AG04450 (cell line): ENCODE data around the gene RPL15. TPM values are rescaled to one million over a fixed set of nuclear protein-coding genes. Genes with fewer than 3 reads are reported as not detected.
"Not testable (repeated sequence)": the region's sequence is repeated elsewhere in the genome, so short reads cannot be mapped to it uniquely, and the experiment has no call there.

Experiments used
- CTCF ChIA-PET: fragments of 300-600, 350-600 bp; formaldehyde crosslinking; extraction: SDS; loops from one replicate; lab custom pipeline; 2022; ENCODE audit warnings: antibody characterized with exemption, inconsistent platforms; lab: Charles Lee
- POLR2A ChIA-PET: fragments of 350-600 bp; formaldehyde crosslinking; extraction: SDS; loops from one replicate; lab custom pipeline; 2021; ENCODE audit warnings: antibody characterized with exemption, inconsistent platforms; lab: Yijun Ruan, JAX
- DNase-seq: peaks from one replicate; pipeline ENCODE4 v3.0.0-alpha.2; 2011; ENCODE audit warnings: low read depth, low spot score
- H3K27ac ChIP-seq: one replicate; pipeline ENCODE4 v1.5.1; 2012; ENCODE audit warnings: low read depth, low read length, control low read depth
- H3K27me3 ChIP-seq: one replicate; pipeline ENCODE4 v1.6.0; 2012; ENCODE audit warnings: low read length; ENCODE audit not compliant: control insufficient read depth, insufficient read depth
- H3K4me3 ChIP-seq: 2 replicates; pipeline ENCODE4 v1.5.1; 2011; ENCODE audit warnings: mild to moderate bottlenecking, low read depth, low read length, control low read depth
- H3K9me3 ChIP-seq: 2 replicates; pipeline ENCODE4 v1.5.1; 2012; ENCODE audit warnings: low read length; ENCODE audit not compliant: control insufficient read depth, insufficient read depth
- CTCF ChIP-seq: IDR thresholded peaks from 2 replicates; pipeline ENCODE4 v1.5.1; 2011; ENCODE audit warnings: low read depth, low read length, control low read depth, inconsistent platforms
- polyA plus RNA-seq: library from polyadenylated mRNA; depleted of rRNA; stranded (reverse); fragments of >200 nt; gene quantifications from 2 replicates; pipeline ENCODE4 v1.2.3, GENCODE V29; 2011

RPL15 gene
- polyA plus RNA-seq, 1 experiment = 3,614 TPM

DNA sequence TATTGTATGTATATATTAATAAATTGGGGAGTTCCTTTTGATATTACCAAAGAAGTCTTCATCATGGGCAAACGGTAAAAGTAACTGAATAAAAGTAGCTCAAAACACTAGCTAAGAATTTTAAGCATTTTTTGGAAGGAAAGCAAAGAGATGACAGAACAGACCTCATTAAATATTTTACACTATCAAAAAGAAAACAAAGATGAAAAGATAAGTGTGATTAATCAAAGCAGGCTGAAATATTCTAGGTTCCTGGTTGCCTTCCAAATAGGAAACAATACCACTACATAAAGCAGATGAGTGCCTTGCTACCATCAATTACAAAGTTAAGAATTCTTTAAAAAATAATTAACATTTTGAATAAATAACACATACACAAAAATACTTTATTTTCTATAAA, 3.8 kb upstream of the RPL15 start:
- Histone ChIP-seq H3K27ac (no peak overlapping the region), H3K4me3 (no peak overlapping the region), H3K9me3 (peaks cover 5% of the 10 kb centered on the region; the same call in 1 of the 2 replicates), H3K27me3 (no peaks in the 10 kb centered on the region)
- ChIA-PET POLR2A (no interaction called here), CTCF (no interaction called here)
- no peak for DNase-seq
- TF ChIP-seq CTCF = no peak

- TF ChIP-seq CTCF = no peak
- no peaks in the 10 kb centered on the region for H3K27me3 ChIP-seq
- no peak for DNase-seq
- H3K27ac ChIP-seq = no peak overlapping the region
- ChIA-PET POLR2A (no interaction called here), CTCF (interaction anchor here (1.3 kb wide), 1 partner anchor 14 kb away, joined by 3 read pairs; no protein-coding TSS in a partner anchor)
- no peak overlapping the region for H3K4me3 ChIP-seq
- peaks cover 5% of the 10 kb centered on the region; the same call in 1 of the 2 replicates for H3K9me3 ChIP-seq
Measured at GRCh38 chr3:23913873-23914743, 2.8 kb upstream of the RPL15 start.

DNA sequence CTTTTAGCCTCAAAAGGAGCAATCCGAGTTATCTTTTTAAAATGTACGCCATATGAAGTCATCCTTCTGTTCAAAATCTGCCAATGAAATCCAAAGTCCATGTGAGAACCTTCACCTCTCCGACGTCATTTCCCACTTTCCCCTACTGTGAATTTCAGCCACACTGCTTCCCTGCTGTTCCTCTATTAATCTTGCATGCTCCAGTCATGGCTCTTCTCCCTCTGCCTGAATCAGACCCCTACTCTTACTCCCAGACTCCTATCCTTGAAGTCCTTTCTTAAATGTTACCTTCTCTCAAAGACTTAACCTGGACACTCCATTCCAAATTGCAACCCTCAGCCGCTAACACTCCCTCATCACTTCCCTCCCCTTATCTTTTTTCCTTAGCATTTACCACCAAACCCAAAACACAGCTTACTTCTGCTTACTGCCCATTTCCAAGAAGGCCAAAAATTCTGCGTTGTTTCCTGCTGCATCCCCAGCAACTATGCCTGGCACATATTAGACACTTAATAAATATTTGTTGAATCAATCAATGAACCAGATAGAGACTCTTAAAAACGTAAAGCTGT, 1.3 kb upstream of the RPL15 start:
- Histone ChIP-seq H3K4me3 (peak overlapping the region; percentile 98), H3K27ac (peak overlapping the region; percentile 3), H3K27me3 (no peaks in the 10 kb centered on the region), H3K9me3 (peaks cover 5% of the 10 kb centered on the region; the same call in 1 of the 2 replicates)
- no peak for TF ChIP-seq CTCF
- DNase-seq = no peak
- POLR2A ChIA-PET = interaction anchor here (1.5 to 2.7 kb wide), 3 partner anchors 31 to 205 kb away, joined by 5 to 33 read pairs (median 5); no protein-coding TSS in a partner anchor
- CTCF ChIA-PET = interaction anchor here (1.2 to 2.0 kb wide), 3 partner anchors 27 to 81 kb away, joined by 4 to 9 read pairs (median 4); no protein-coding TSS in a partner anchor

- Histone ChIP-seq H3K4me3 (peak overlapping the region; percentile 98), H3K9me3 (peaks cover 5% of the 10 kb centered on the region; the same call in 1 of the 2 replicates), H3K27me3 (no peaks in the 10 kb centered on the region), H3K27ac (peak overlapping the region; percentile 70)
- DNase-seq = no peak
- CTCF ChIA-PET = interaction anchor here (1.2 to 2.0 kb wide), 3 partner anchors 28 to 82 kb away, joined by 4 to 9 read pairs (median 4); no protein-coding TSS in a partner anchor
- POLR2A ChIA-PET = interaction anchor here (0.6 to 2.7 kb wide), 49 partner anchors 7 to 571 kb away, joined by 3 to 33 read pairs (median 5); no protein-coding TSS in a partner anchor
- TF ChIP-seq CTCF = no peak
Measured at GRCh38 chr3:23916152-23916885, 613 bp upstream of the RPL15 start.

DNA sequence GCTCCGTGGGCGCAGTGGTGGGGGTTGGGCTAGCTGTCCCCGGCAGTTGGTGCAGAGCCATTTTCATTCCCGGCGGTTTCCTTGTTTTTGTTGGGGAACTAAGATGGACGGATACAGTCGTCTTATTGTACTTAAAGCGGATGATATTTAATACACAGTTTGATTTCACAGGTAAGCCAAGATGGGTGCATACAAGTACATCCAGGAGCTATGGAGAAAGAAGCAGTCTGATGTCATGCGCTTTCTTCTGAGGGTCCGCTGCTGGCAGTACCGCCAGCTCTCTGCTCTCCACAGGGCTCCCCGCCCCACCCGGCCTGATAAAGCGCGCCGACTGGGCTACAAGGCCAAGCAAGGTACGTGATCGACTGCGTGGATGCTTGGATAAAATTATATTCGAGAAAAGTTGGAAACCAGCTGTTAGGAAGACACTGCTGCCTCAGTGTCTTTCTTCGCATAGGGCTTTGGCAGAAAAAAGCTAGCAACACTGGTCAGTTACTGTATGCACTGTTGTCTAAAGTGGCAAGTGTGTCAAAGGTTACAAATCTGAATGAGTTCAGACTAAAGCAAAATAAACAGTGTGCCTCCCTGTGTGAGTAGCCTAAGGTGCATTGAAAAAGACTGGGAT, 859 bp downstream of the RPL15 start:
- H3K4me3 ChIP-seq = peak overlapping the region; percentile 98
- not testable (repeated sequence) for H3K9me3 ChIP-seq, DNase-seq, H3K27me3 ChIP-seq
- POLR2A ChIA-PET = interaction anchor here (1.1 to 2.7 kb wide), 13 partner anchors 9 to 77 kb away, joined by 3 to 33 read pairs (median 7); no protein-coding TSS in a partner anchor
- CTCF ChIA-PET = interaction anchor here (1.7 kb wide), 1 partner anchor 29 kb away, joined by 7 read pairs; no protein-coding TSS in a partner anchor
- H3K27ac ChIP-seq = peak overlapping the region; percentile 75

DNA sequence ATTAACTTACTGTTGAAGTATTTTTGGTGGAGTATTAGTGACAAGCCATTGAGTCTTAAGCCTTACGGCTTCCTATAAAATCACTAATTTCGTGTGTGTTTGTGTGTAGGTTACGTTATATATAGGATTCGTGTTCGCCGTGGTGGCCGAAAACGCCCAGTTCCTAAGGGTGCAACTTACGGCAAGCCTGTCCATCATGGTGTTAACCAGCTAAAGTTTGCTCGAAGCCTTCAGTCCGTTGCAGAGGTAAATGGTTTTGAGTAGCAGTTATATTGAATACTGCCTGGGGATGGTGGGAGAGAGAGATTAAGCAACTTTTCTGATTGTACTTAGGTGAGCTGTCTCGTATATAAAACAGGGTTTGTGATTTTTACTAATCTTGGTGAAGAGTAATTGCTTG, 1.4 kb downstream of the RPL15 start:
- ChIA-PET CTCF (interaction anchor here (1.7 kb wide), 1 partner anchor 30 kb away, joined by 7 read pairs; no protein-coding TSS in a partner anchor), POLR2A (interaction anchor here (1.9 to 2.7 kb wide), 3 partner anchors 9 to 63 kb away, joined by 7 to 33 read pairs (median 8); no protein-coding TSS in a partner anchor)
- H3K27ac ChIP-seq, H3K27me3 ChIP-seq, H3K9me3 ChIP-seq, DNase-seq: not testable (repeated sequence)
- peak overlapping the region; percentile 98 for H3K4me3 ChIP-seq
